Calu3 (cell line): ENCODE measurements around the gene UST. TPM values are rescaled to one million over a fixed set of nuclear protein-coding genes. Genes with fewer than 3 reads are reported as not detected.

Experiments
- BruUV-seq: library from RNA; stranded (reverse); fragments of 400-500 nt; replicated peaks from 2 replicates; lab custom pipeline; 2021; lab: Mats Ljungman, UMichigan
- CTCF ChIA-PET: fragments of 300-600 bp; sonication (Branson Sonifier 250); formaldehyde crosslinking; loops from one replicate; lab custom pipeline; 2022; ENCODE audit warnings: antibody characterized with exemption; lab: Charles Lee
- DNase-seq: peaks from one replicate; pipeline ENCODE4 v3.0.0; 2022
- H3K27ac Mint-ChIP-seq: one replicate; pipeline ENCODE4 v1.8.0; 2022; ENCODE audit warnings: mixed read lengths; ENCODE audit not compliant: unreplicated experiment
- H3K27me3 Mint-ChIP-seq: one replicate; pipeline ENCODE4 v1.8.0; 2022; ENCODE audit warnings: mixed read lengths; ENCODE audit not compliant: unreplicated experiment
- H3K36me3 Mint-ChIP-seq: one replicate; pipeline ENCODE4 v1.8.0; 2022; ENCODE audit warnings: mild to moderate bottlenecking, moderate library complexity, mixed read lengths; ENCODE audit not compliant: insufficient read depth, unreplicated experiment
- H3K4me1 Mint-ChIP-seq: one replicate; pipeline ENCODE4 v1.8.0; 2022; ENCODE audit warnings: mild to moderate bottlenecking, low read depth, mixed read lengths; ENCODE audit not compliant: unreplicated experiment
- H3K4me3 Mint-ChIP-seq: one replicate; pipeline ENCODE4 v1.8.0; 2022; ENCODE audit warnings: mild to moderate bottlenecking, low read depth, moderate library complexity, mixed read lengths; ENCODE audit not compliant: unreplicated experiment
- H3K9me3 Mint-ChIP-seq: one replicate; pipeline ENCODE4 v1.8.0; 2022; ENCODE audit warnings: low read depth, mixed read lengths; ENCODE audit not compliant: unreplicated experiment
- CTCF ChIP-seq: fragments of 200-600 bp; IDR thresholded peaks from one replicate; pipeline ENCODE4 v1.8.0; 2022; ENCODE audit warnings: antibody characterized with exemption; ENCODE audit not compliant: unreplicated experiment
- intact Hi-C: fragments of 100-400 bp; cut with micrococcal nuclease; formaldehyde crosslinking; loops from one replicate; pipeline ENCODE4 v1.10.0; 2022; ENCODE audit not compliant: unreplicated experiment
- total RNA-seq: library from RNA; stranded (reverse); gene quantifications from 2 replicates; pipeline ENCODE4 v1.2.3, GENCODE V29; 2022

Gene UST
- total RNA-seq, 1 experiment from 2014 or later: 2.4 TPM

GRCh38 chr6:148720897-148721296 lies 25.9 kb upstream of the UST start:
- DNase-seq: no peak
- H3K36me3 Mint-ChIP-seq: no peaks in the 10 kb centered on the region
- no peak overlapping the region for H3K4me3 Mint-ChIP-seq
- no peak overlapping the region for H3K27ac Mint-ChIP-seq
- no peak for TF ChIP-seq CTCF
- CTCF ChIA-PET: no interaction called here
- H3K9me3 Mint-ChIP-seq: no peaks in the 10 kb centered on the region
- H3K4me1 Mint-ChIP-seq: no peaks in the 10 kb centered on the region
- BruUV-seq: no TSS peak
- H3K27me3 Mint-ChIP-seq: peaks cover 21% of the 10 kb centered on the region
- intact Hi-C loops: no loop called here

GRCh38 chr6:148723484-148723883 lies 23.3 kb upstream of the UST start:
- CTCF ChIA-PET: no interaction called here
- TF ChIP-seq CTCF: no peak
- DNase-seq: no peak
- H3K36me3 Mint-ChIP-seq: no peaks in the 10 kb centered on the region
- no TSS peak for BruUV-seq
- H3K9me3 Mint-ChIP-seq: no peaks in the 10 kb centered on the region
- H3K27me3 Mint-ChIP-seq: peaks cover 21% of the 10 kb centered on the region
- H3K4me3 Mint-ChIP-seq: no peak overlapping the region
- no peaks in the 10 kb centered on the region for H3K4me1 Mint-ChIP-seq
- intact Hi-C loops: no loop called here
- H3K27ac Mint-ChIP-seq: no peak overlapping the region

GRCh38 chr6:148724428-148724827 lies 22.4 kb upstream of the UST start:
- Mint-ChIP-seq H3K9me3 (no peaks in the 10 kb centered on the region), H3K36me3 (no peaks in the 10 kb centered on the region), H3K4me3 (no peak overlapping the region), H3K27ac (no peak overlapping the region), H3K4me1 (no peaks in the 10 kb centered on the region), H3K27me3 (peaks cover 21% of the 10 kb centered on the region)
- intact Hi-C loops: no loop called here
- DNase-seq: no peak
- BruUV-seq: no TSS peak
- CTCF ChIA-PET: no interaction called here
- TF ChIP-seq CTCF: no peak

- DNase-seq: no peak
- peaks cover 4% of the 10 kb centered on the region for H3K27me3 Mint-ChIP-seq
- CTCF ChIA-PET: interaction anchor here (0.7 kb wide), 1 partner anchor 145 kb away, joined by 3 read pairs; no protein-coding TSS in a partner anchor
- H3K4me1 Mint-ChIP-seq: no peaks in the 10 kb centered on the region
- H3K27ac Mint-ChIP-seq: no peak overlapping the region
- no peaks in the 10 kb centered on the region for H3K9me3 Mint-ChIP-seq
- BruUV-seq: no TSS peak
- H3K4me3 Mint-ChIP-seq: no peak overlapping the region
- intact Hi-C loops: no loop called here
- no peaks in the 10 kb centered on the region for H3K36me3 Mint-ChIP-seq
- TF ChIP-seq CTCF: no peak
Measured at GRCh38 chr6:148727104-148727503, 19.7 kb upstream of the UST start.
